ENCODE data around the gene ZSCAN5A.

ZSCAN5A gene

DNA sequence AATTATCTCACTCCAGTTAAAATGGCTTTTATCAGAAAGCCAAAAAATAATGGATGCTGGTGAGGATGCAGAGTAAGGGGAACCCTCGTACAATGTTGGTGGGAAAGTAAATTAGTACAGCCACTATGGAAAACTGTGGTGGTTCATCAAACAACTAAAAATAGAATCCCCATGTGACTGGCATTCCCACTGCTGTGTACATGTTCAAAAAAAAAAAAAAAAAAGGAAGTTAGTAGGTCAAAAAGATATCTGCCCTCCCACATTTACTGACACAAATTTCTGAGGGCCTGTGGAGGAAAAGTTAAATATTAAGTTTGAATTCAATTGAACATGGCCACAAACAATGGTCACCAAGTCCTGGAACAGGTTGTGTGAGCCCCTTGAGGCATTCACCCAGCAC lies 9.8 kb upstream of the ZSCAN5A start:
- TF ChIP-seq, protein P1, sequence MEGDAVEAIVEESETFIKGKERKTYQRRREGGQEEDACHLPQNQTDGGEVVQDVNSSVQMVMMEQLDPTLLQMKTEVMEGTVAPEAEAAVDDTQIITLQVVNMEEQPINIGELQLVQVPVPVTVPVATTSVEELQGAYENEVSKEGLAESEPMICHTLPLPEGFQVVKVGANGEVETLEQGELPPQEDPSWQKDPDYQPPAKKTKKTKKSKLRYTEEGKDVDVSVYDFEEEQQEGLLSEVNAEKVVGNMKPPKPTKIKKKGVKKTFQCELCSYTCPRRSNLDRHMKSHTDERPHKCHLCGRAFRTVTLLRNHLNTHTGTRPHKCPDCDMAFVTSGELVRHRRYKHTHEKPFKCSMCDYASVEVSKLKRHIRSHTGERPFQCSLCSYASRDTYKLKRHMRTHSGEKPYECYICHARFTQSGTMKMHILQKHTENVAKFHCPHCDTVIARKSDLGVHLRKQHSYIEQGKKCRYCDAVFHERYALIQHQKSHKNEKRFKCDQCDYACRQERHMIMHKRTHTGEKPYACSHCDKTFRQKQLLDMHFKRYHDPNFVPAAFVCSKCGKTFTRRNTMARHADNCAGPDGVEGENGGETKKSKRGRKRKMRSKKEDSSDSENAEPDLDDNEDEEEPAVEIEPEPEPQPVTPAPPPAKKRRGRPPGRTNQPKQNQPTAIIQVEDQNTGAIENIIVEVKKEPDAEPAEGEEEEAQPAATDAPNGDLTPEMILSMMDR (IDR thresholded peaks at IDR 0.05; ENCODE audit: control insufficient read depth, insufficient read depth, low read depth, low read length, missing control alignments) = no peak
- H3K4me3 ChIP-seq (ENCODE audit: control insufficient read depth, low read depth, low read length) = no peak overlapping the region
- DNase-seq (ENCODE audit: low read depth) = no peak

DNA sequence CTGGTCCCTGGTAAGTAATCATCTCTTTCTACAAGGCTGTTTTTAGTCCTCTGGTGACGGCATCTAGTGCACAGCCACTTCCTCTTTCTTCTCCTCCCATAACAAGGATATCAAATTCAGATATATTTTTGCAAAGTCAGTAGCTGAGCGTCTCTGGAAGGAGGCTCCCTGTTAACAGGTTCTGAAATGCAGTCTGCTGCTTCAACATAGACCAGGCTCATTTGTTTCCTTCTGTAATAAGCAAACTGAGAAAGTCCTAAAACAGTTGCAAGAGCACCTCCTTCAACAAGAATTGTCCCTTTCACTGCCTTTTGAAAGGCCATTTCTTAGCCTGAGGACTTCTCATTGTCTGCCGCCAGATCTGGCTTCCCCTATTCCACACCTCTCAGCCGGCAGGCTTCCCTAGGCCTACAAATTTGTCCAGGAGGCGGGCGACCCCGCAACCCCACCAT lies 7.4 kb upstream of the ZSCAN5A start:
- no peak for DNase-seq (ENCODE audit: low read depth)

DNA sequence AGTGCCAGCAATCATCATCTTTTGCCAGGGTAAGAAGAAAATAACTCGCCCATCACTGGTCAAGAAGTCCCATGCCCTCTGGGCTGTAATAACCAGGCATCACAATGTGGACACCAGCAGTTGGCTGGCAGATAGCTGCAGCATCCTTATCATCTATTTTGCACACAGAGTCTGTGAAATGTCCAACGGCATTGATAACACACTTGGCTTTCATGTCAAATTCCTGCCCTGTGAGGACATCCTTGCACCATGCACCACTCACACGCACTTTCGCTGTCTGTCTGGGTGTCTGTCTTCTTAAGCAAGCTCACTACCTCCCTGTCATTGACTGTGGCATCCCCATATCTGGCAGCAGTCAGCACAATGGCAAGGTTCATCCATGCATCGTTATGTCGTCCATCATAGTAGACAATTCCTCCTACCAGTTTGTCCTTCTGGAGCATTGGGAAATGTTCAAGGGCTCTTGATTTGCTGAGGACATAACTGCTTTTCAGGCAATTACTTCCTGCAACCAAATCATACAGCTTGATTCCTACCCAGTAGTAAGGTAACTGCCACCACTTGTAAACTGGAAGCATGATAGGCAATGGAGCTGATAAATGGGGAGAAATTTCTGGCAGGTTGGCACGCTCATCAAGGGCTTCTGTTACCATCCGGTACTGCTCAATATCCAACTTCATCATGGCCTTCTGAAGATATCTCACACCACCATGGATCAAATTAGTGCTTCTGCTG lies 6.8 kb upstream of the ZSCAN5A start:
- TF ChIP-seq, protein P1 (IDR thresholded peaks at IDR 0.05; ENCODE audit: control insufficient read depth, insufficient read depth, low read depth, low read length, missing control alignments) = no peak
- no peak for DNase-seq (ENCODE audit: low read depth)
- no peak overlapping the region for H3K4me3 ChIP-seq (ENCODE audit: control insufficient read depth, low read depth, low read length)

More for the DNA sequence above, 7.4 kb upstream of the ZSCAN5A start:
- no peak overlapping the region for H3K4me3 ChIP-seq (ENCODE audit: control insufficient read depth, low read depth, low read length)
- TF ChIP-seq, protein P1 (IDR thresholded peaks at IDR 0.05; ENCODE audit: control insufficient read depth, insufficient read depth, low read depth, low read length, missing control alignments) = no peak

DNA sequence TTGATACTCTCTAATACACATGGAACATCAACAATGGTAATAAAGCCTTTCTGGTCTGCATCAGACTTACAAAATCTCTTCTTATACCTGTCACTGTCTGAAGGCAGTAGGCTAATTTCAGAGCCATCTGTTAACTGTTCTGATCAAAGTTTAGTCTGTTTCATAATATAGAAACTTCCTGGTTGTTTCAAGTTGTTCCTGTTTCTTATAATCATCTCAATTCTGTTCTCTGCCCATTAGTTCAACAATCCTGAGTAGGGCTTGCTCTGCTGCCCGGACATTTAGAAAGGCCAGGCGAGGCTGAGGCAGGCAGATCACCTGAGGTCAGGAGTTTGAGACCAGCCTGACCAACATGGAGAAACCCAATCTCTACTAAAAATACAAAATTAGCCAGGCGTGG lies 5.4 kb upstream of the ZSCAN5A start:
- TF ChIP-seq, protein P1 (IDR thresholded peaks at IDR 0.05; ENCODE audit: control insufficient read depth, insufficient read depth, low read depth, low read length, missing control alignments) = no peak
- DNase-seq (ENCODE audit: low read depth) = no peak
- no peak overlapping the region for H3K4me3 ChIP-seq (ENCODE audit: control insufficient read depth, low read depth, low read length)

DNA sequence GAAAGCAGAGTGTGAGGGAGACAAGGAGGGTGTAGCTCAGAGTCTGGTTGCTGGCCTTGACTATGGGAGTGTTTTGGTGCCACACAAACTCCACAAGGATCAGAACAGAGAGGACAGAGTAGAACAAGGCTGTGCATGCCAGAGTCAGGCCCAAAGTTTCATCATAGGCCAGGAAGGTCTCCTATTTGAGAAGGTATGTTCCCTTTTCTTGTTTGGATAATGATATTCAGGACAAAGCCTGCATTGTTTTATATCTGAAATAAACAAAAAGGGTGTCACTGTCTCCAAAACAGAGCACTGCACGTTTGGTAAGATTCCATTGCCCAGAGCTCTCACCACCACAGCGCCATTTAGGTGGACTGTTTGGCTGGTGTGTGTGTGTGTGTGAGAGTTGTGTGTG lies 3.1 kb upstream of the ZSCAN5A start:
- H3K4me3 ChIP-seq (ENCODE audit: control insufficient read depth, low read depth, low read length) = no peak overlapping the region
- no peak for DNase-seq (ENCODE audit: low read depth)
- TF ChIP-seq, protein P1 (IDR thresholded peaks at IDR 0.05; ENCODE audit: control insufficient read depth, insufficient read depth, low read depth, low read length, missing control alignments) = no peak

DNA sequence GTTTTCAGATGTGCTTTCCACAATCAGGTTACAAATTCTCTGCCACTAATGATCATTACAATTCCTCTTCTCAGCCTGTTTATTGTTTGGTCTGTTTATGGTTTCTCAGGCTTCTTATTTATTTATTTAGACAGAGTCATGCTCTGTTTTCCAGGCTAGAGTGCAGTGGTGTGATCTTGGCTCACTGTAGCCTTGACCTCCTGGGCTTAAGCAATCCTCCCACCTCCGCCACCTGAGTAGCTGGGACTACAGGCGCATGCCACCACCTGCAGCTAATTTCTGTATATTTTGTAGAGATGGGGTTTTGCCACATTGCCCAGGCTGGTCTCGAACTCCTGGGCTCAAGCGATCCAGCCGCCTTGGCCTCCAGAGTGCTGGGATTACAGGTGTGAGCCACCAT lies 2.1 kb upstream of the ZSCAN5A start:
- no peak for DNase-seq (ENCODE audit: low read depth)
- H3K4me3 ChIP-seq (ENCODE audit: control insufficient read depth, low read depth, low read length) = no peak overlapping the region
- TF ChIP-seq, protein P1 (IDR thresholded peaks at IDR 0.05; ENCODE audit: control insufficient read depth, insufficient read depth, low read depth, low read length, missing control alignments) = no peak
